Occipital lobe (tissue), 2 donors: ENCODE measurements around the gene CFAP43. TPM values are rescaled to one million over a fixed set of nuclear protein-coding genes. Genes with fewer than 3 reads are reported as not detected.
A peak's percentile ranks its signal among the peaks of the same experiment; 100 is the strongest.

Experiments
- DNase-seq: peaks from one replicate; lab custom pipeline; 2025; lab: John Stamatoyannopoulos, UW
- total RNA-seq: library from RNA; depleted of rRNA; stranded (reverse); fragments of >200 nt; gene quantifications from one replicate; pipeline ENCODE4 v1.2.3, GENCODE V29; 2014

CFAP43 gene
- total RNA-seq = 16.7 TPM

- peak; percentile 96 for DNase-seq
Measured at GRCh38 chr10:104231784-104232612, at the start of gene CFAP43. CFAP43 (minus strand) TSS chr10:104232364; CDS start chr10:104232246, 118 bp downstream.

DNA sequence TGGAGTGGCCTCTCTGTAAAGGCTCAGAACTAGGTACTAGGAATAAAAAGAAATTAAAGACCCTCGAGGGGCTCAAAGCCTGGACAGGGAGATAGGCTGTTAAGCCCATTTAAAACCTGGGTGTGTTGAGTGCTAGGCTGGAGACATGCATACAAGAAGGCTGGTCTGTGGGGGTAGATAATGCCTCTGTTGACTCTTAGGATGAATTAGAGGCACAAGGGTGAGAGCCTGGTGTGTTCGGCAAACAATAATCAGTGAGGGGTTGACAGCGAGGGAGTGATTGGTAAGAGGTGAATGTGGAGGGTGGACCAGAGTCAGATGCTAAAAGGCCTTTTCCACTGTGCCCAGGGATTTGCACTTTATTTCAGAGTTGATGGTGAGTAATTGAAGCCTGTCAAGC lies 49.5 kb upstream of the CFAP43 start:
- DNase-seq = no peak

DNA sequence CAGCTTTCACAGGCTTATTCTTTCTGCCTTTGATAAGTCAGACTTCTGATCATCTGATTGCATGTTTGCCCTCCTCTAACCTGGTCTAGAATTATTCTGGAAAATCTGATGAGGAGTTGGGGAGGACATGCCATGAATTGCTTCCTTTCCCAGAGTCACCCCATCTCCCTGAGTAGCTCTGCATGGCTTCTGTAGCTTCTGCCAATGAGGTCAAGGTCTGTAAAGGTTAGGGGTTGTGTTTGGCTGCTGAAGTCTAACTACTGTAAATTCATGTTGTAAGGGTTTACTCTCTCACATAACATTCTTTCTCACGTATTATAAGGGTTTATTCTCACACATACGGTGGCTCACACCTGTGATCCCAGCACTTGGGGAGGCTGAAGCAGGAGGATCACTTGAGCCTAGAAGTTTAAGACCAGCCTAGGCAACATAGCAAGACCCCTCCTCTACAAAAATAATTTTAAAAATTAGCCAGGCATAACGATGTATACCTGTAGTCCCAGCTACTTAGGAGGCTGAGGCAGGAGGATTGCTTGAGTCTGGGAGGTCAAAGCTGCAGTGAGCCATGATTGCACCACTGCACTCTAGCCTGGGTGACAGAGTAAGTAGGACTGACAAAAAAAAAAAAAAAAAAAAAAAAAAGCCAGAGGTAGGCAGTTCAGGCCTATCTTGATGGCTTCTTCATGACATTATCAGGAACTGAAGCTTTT lies 47.5 kb upstream of the CFAP43 start:
- DNase-seq = no peak

DNA sequence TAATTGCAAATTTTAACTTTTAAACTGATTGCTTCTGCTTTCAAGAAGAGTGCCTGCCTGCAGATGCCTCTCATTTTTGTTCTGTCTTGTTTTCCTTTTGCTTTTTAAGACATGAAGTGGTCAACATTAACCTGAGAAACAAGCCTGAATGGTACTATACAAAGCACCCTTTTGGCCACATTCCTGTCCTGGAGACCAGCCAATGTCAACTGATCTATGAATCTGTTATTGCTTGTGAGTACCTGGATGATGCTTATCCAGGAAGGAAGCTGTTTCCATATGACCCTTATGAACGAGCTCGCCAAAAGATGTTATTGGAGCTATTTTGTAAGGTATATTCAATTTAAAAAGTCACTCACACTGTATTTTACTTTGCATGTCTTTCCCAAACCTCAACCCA lies 45.6 kb upstream of the CFAP43 start:
- DNase-seq = no peak

- no peak for DNase-seq
Measured at GRCh38 chr10:104276192-104276591, 44.0 kb upstream of the CFAP43 start.

DNA sequence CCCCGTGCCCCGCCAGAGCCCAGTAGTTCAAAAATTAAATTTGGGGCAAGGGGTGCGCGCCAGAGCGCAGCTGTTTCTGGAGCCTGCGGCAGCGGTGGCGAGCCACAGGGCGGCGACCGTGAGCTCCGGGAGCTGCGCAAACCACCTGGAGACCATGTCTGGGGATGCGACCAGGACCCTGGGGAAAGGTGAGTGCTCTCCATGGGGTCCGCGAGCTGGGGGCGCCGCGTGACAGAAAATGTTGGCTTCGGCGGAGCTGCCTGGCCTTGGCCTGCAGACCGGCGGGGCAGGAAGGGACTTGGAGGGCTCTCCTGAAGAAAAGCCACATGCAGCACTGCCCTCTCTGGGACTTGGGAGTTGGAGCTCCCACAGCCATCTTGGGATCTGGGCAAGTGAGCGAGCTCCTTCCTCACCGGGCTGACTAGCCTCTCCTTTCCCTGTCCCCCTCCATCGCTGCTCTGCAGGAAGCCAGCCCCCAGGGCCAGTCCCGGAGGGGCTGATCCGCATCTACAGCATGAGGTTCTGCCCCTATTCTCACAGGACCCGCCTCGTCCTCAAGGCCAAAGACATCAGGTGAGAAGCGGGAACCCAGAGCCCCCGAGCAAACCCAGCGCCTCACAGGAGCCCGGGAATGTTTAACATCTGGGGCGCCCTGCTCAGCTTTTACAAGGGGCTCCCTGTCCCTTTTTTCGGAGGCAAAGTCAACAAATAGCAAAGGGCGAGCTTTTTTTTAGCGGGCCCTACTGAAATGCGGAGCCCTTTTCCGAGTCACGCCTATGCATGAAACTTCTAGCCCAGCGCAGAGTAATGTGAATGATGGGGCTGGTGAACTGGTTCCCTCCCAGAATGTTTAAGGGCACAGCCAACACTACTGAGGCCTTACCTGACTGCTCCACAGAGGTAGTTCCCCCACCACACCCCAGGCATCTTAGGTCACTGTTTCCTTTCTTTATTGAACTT lies 42.9 kb upstream of the CFAP43 start:
- DNase-seq = peak; percentile 71

DNA sequence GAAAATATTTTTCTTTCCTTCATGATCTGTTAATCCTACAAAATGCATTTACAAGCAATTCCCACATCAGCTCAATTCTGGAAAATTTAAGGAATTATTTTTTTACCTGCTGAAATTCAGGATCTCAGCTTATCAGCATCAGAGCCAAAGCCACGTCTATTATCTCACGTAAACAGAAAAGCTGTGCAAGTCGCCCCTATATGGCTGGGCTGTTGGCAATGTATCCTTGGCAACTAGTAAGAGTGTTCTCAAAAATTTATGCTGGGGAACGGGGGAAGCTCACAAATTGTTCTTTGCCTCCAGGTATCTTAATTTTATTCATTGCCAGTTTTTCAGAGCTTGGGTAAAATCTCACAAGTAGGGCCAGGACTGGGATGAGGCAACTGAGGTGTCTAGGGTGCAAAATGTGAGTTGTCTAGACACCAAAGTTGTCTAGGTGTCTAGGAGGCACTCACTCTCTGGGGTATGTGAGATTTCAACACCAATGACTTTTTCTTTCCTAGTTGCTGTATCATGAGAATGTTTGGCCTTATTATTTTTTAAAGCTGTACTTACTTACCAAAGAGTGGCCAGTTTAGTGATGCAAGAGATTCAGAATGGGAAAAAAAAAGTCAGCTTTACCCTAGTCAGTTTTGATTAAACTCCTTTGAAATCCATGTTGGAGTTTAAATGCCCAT lies 41.9 kb upstream of the CFAP43 start:
- no peak for DNase-seq

DNA sequence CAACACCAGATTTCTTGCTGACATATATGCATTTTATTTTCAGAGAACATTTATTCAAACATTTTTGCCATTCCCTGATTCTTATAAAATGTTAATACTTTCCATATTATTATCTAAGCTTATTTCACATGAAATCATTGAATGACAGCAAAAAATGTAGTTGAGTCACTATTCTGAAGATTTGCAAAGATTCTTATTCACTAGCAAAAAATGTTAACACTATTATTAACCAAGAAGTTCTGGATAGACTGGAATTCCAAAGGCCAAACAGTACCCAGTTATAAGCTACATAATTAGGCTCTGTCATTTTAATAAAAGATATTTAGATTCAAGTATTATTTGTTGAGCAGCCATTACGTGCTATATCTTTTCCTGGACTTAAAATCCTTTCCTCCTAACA lies 41.1 kb upstream of the CFAP43 start:
- no peak for DNase-seq

DNA sequence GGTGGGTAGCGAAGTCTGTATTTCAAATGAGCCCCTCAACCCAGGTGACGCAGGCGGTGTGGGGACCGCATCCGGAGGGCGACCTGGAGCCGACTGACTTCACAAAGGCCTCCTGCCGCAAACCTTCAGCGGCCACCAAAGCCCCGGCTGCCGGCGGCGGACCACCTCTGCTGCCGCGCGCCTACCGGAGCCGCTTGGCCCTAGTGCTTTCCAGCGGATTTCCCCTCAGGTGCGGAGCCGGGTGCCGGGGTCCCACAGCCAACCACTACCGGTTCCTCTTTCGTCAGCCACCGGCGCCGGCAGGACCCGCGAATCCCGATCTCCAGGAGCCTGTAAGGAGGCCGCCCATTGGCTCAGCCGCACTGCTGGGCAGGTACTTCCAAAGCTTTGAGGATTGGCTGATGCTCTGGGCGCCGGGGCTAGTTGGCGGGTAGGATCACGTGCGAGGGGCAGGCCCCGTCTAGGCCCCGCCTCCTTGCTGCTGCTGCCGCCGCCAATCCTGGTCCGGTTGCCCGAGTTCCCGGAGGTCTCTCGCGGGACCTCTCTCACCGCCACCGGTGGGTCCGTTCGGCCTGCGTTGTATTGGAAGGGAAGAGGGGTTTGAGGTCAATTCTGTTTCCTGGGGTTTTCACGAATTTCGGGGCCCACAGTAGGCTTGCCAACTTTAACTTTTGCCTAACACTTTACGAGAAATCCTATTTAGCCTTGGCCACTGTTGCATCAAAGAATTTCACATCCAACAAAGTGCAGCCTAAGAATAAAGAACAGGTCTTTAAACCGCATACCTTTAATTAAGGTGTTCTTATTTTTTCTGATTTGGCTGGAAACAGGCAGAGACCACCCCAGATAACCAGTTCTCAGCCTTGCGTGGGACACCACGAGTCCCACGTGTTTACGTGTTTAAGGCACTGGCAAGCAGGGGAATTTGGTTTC lies 36.8 kb upstream of the CFAP43 start, which contains the start of gene GSTO2:
Gene GSTO2 (plus strand): TSS at position 472 of the 933 bp plus-strand sequence. CDS start 5,732 bp downstream, outside the sequence.
- peak; percentile 99 for DNase-seq

DNA sequence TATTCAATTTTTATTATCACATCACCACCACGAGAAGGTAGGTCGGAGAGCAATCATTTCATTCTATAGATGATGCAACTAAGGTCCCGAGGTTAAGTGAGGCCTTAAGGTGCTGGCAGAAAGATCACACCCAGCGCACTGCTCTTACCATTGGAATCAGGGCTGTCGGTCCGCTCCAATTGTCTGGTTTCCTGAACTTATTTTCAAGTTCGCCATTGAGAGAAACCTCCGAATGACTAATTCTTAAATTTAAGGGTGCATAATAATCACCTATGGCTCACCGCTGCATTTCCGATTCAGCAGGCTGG lies 36.2 kb upstream of the CFAP43 start:
- no peak for DNase-seq

DNA sequence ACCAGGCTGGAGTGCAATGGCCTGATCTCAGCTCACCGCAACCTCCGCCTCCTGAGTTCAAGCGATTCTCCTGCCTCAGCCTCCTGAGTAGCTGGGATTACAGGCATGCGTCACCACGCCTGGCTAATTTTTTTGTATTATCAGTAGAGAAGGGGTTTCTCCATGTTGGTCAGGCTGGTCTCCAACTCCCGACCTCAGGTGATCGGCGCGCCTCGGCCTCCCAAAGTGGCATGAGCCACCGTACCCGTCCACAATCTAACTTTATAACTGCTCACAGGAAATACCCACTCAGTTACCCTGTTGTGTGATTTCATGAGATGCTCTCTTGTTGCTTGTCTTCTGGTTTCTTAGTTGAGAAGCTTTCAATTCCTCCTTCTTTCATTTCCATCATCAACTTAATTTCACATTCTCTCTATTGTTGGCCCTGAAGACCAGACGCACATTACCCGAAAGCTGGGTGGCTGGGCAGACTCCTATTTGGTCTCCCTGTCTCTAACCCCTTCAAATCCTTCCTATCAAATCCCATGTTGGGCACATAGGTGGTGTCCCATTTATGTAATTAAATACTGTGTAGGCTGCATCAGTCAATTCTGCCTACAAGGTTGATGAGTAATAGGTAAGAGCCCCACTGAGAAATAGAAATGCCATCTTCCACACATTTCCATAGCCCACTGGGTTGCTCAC lies 35.7 kb upstream of the CFAP43 start:
- no peak for DNase-seq

DNA sequence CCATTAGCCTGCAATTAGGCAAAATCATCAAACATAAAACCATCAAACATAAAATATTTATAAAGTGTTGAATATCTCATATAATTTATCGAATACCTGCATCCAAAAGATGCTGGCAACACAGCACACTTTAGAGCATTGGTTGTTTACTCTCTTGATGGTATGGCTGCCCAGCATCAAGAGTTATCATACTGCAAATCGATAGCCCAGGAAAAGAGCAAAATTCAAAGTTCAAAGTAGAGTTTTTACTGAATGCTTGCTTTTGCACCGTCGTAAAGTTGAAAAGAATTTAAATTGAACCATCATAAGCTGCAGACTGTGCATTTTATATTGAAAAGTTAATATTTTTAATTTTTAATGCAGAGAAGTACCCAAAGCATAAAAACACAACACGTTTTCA lies 32.6 kb upstream of the CFAP43 start:
- no peak for DNase-seq

- no peak for DNase-seq
Measured at GRCh38 chr10:104262055-104262454, 29.9 kb upstream of the CFAP43 start.

GRCh38 chr10:104260775-104261115 lies 28.6 kb upstream of the CFAP43 start:
- DNase-seq = no peak

- DNase-seq = no peak
Measured at GRCh38 chr10:104259999-104260774, 28.0 kb upstream of the CFAP43 start.

DNA sequence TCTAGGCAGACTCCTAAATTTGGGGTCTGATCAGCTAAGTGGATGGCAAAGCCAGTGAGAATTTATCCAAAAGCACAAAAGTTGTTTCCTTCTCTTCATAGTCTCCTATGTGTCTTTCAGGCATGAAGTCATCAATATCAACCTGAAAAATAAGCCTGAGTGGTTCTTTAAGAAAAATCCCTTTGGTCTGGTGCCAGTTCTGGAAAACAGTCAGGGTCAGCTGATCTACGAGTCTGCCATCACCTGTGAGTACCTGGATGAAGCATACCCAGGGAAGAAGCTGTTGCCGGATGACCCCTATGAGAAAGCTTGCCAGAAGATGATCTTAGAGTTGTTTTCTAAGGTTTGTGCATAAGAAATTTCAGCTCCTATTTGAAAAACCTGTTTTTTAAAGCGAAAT lies 27.3 kb upstream of the CFAP43 start:
- no peak for DNase-seq

DNA sequence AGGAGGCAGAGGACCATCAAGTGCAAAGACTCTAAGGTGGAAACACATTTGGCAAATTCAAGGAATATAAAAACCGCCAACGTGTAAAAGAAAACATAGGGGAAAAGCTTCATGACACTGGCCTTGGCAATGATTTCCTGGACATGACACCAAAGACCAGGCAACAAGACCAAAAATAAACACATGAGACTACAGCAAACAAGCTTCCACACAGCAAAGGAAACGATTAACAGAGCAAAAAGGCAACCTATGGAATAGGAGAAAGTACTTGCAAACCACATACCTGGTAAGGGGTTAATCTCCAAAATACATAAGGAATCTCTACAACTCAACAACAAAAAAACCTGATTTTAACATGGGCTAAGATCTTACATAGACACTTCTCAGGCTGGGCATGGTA lies 26.0 kb upstream of the CFAP43 start:
- DNase-seq = no peak

DNA sequence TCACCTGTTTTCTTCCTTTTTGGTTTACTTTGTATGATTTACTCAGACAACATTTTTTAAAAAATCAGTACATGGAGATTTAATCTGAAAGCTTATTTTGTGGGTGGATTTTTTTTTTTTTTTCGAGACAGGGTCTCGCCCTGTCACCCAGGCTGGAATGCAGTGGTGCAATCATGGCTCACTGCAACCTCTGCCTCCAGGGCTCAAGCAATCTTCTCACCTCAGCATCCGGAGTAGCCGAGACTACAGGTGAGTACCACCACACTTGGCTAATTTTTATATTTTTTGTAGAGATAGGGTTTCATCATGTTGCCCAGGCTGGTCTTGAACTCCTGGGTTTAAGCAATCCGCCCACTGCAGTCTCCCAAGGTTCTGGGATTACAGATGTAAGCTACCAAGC lies 25.1 kb upstream of the CFAP43 start:
- DNase-seq = no peak
